Kidney (tissue), 14 donors: ENCODE measurements around the gene RAB13. TPM values are rescaled to one million over a fixed set of nuclear protein-coding genes. Genes with fewer than 3 reads are reported as not detected.

Source experiments
- DNase-seq, 5 donors: peaks; one replicate each; pipeline ENCODE4 v3.0.0-alpha.2; 2013 to 2020
- FAIRE-seq: peaks from 2 replicates; lab custom pipeline; 2012; peaks lifted over from hg19 to GRCh38; lab: Jason Lieb, UNC
- H3K27ac ChIP-seq, 2 donors: one replicate each; pipeline ENCODE4 v1.7.0; 2013; ENCODE audit warnings: low read depth in 2 of 2, low read length in 2 of 2, inconsistent platforms in 1 of 2
- H3K27me3 ChIP-seq: one replicate; pipeline ENCODE4 v1.7.1; 2013; ENCODE audit warnings: low read length, inconsistent platforms; ENCODE audit not compliant: control insufficient read depth, insufficient read depth
- H3K36me3 ChIP-seq, 3 donors: one replicate each; pipeline versions ENCODE4 v1.7.0 to v1.7.1; 2013; ENCODE audit warnings: low read length in 3 of 3, control low read depth in 1 of 3, inconsistent platforms in 1 of 3; ENCODE audit not compliant: insufficient read depth in 3 of 3, control insufficient read depth in 2 of 3
- H3K4me1 ChIP-seq, 3 donors: one replicate each; pipeline versions ENCODE4 v1.7.0 to v1.7.1; 2013; ENCODE audit warnings: low read length in 3 of 3, inconsistent platforms in 1 of 3, low read depth in 1 of 3; ENCODE audit not compliant: control insufficient read depth in 2 of 3, insufficient read depth in 2 of 3
- H3K4me3 ChIP-seq, 3 donors: one replicate each; pipeline versions ENCODE4 v1.7.0 to v1.8.1; 2013; ENCODE audit warnings: low read length in 3 of 3, control low read depth in 1 of 3, inconsistent platforms in 1 of 3
- H3K9ac ChIP-seq, 3 donors: one replicate each; pipeline versions ENCODE4 v1.7.0 to v1.7.1; 2013; ENCODE audit warnings: low read length in 3 of 3, control low read depth in 1 of 3, inconsistent platforms in 1 of 3
- H3K9me3 ChIP-seq, 3 donors: one replicate each; pipeline versions ENCODE4 v1.7.0 to v1.7.1; 2013; ENCODE audit warnings: low read length in 3 of 3, control low read depth in 1 of 3, inconsistent platforms in 1 of 3; ENCODE audit not compliant: control insufficient read depth in 2 of 3, insufficient read depth in 1 of 3
- CTCF ChIP-seq: IDR thresholded peaks from 3 replicates; pipeline ENCODE4 v1.5.1; 2012; ENCODE audit warnings: mild to moderate bottlenecking, moderate library complexity, borderline replicate concordance; ENCODE audit not compliant: insufficient read depth; ENCODE audit errors: extremely low read depth
- intact Hi-C: fragments of 100-400 bp; cut with DNase I; formaldehyde crosslinking; loops from one replicate; pipeline ENCODE4 v1.11.1; 2022
- polyA plus RNA-seq: library from polyadenylated mRNA; stranded (reverse); fragments of 350-450 nt; fragmentation: Illumina TruSeq; extraction: RNeasy Lipid Tissue Mini Kit (QIAGEN cat#74804); gene quantifications from one replicate; pipeline ENCODE4 v1.2.3, GENCODE V29; 2014; ENCODE audit warnings: low read depth, low replicate concordance; ENCODE audit not compliant: insufficient read depth
- total RNA-seq: library from RNA; stranded (reverse); fragmentation: NEBNext Ultra II Directional; extraction: Animal tissue kit (Norgen Biotek cat#: 25700); gene quantifications from one replicate; pipeline ENCODE4 v1.2.1, GENCODE V29; 2021
- donor health status: control.
- donor health status: control.
- donor health status: control.
- donor health status: control.
- donor health status: control.
- donor health status: DM: yes; HTN: yes; CAD: no.
- donor health status: Normal renal cell carcinoma (clear cell type).

RAB13 gene
- total and polyA plus RNA-seq, 2 donors from 2014 or later, result 142 to 226 TPM

DNA sequence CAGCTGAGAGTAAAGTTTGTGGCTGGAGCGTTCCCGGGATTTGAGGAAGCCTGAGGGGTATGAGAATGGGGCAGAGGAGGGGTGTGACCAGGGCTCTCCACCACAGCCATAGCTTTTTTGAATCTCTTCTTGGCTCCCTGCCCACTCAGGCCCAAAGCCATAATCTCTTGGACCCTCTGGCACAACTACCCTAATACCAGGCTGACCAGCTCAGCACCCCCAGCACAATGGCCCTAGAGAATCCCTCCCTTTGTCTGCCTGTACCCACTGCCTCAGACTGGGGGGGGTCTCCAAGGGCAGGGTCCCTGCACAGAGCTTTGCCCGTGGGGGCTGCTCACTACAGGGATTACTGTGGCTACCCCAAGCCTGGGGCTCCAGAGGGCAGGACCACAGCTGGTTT lies 47.1 kb downstream of the RAB13 start:
- Histone ChIP-seq H3K27ac (no peak overlapping the region), H3K9ac (no peak overlapping the region), H3K27me3 (no peaks in the 10 kb centered on the region), H3K36me3 (peaks cover 6 to 47% (median 27%) of the 10 kb centered on the region in 3 donors), H3K4me1 (peaks cover 0 to 3% (median 3%) of the 10 kb centered on the region in 3 donors), H3K9me3 (no peaks in the 10 kb centered on the region), H3K4me3 (no peak overlapping the region)
- FAIRE-seq, result no peak
- intact Hi-C loops, result no loop called here
- no peak for TF ChIP-seq CTCF
- peak in 1 of 5 donors; percentile 24 for DNase-seq

- no peak for TF ChIP-seq CTCF
- no peaks in the 10 kb centered on the region for H3K27me3 ChIP-seq
- H3K4me1 ChIP-seq, result no peaks in the 10 kb centered on the region
- intact Hi-C loops, result no loop called here
- FAIRE-seq, result no peak
- H3K27ac ChIP-seq, result no peak overlapping the region
- no peaks in the 10 kb centered on the region for H3K9me3 ChIP-seq
- peaks cover 5 to 53% (median 31%) of the 10 kb centered on the region in 3 donors for H3K36me3 ChIP-seq
- no peak overlapping the region for H3K4me3 ChIP-seq
- no peak overlapping the region for H3K9ac ChIP-seq
- peak in 1 of 5 donors; percentile 57 for DNase-seq
Measured at GRCh38 chr1:153937331-153937730, 48.8 kb downstream of the RAB13 start.

GRCh38 chr1:153936011-153936802 lies 49.9 kb downstream of the RAB13 start:
- TF ChIP-seq CTCF, result no peak
- Histone ChIP-seq H3K27ac (no peak overlapping the region), H3K9me3 (no peaks in the 10 kb centered on the region), H3K9ac (no peak overlapping the region), H3K27me3 (no peaks in the 10 kb centered on the region), H3K4me3 (no peak overlapping the region), H3K36me3 (peaks cover 5 to 56% (median 34%) of the 10 kb centered on the region in 3 donors), H3K4me1 (no peaks in the 10 kb centered on the region)
- intact Hi-C loops, result no loop called here
- DNase-seq (peak in 1 of 5 donors; percentile 48), FAIRE-seq (no peak)
